GM12878 (cell line): ENCODE results near the gene GALP. TPM values are rescaled to one million over a fixed set of nuclear protein-coding genes. Genes with fewer than 3 reads are reported as not detected.

Experiments used
- ATAC-seq: fragments of 200-7000 bp; cut with Tn5 transposase; 3 replicates; pipeline ENCODE4 v1.9.1; 2020; ENCODE audit warnings: mild to moderate bottlenecking, moderate library complexity
- BruUV-seq: library from RNA; stranded (reverse); fragments of 400-500 nt; replicated peaks from 2 replicates; lab custom pipeline; 2021; lab: Mats Ljungman, UMichigan
- CTCF ChIA-PET: fragments of 300-600 bp; sonication (Branson Sonifier 250); formaldehyde crosslinking; extraction: SDS; loops from one replicate; lab custom pipeline; 2021; ENCODE audit warnings: inconsistent platforms; lab: Yijun Ruan, JAX
- POLR2A ChIA-PET: fragments of 350-600 bp; formaldehyde crosslinking; extraction: SDS; loops from one replicate; lab custom pipeline; 2021; ENCODE audit warnings: inconsistent platforms; lab: Charles Lee
- RAD21 ChIA-PET: fragments of 300-600 bp; sonication (Branson Sonifier 250); formaldehyde crosslinking; loops from one replicate; lab custom pipeline; 2023; ENCODE audit warnings: antibody characterized with exemption; ENCODE audit not compliant: unreplicated experiment; lab: Charles Lee
- SMC1A ChIA-PET: fragments of 300-600 bp; sonication (Branson Sonifier 250); formaldehyde crosslinking; loops from one replicate; lab custom pipeline; 2023; ENCODE audit not compliant: unreplicated experiment, uncharacterized antibody; lab: Charles Lee
- DNase-seq: peaks from one replicate; pipeline ENCODE4 v3.0.0-alpha.2; 2011; ENCODE audit warnings: low read depth, low spot score
- FAIRE-seq: peaks from 3 replicates; lab custom pipeline; 2011; peaks lifted over from hg19 to GRCh38; lab: Jason Lieb, UNC
- H2AFZ ChIP-seq: 2 replicates; pipeline ENCODE4 v1.6.0; 2011; ENCODE audit warnings: low read depth, low read length, control low read depth; ENCODE audit not compliant: control insufficient read depth
- H3K27ac ChIP-seq: 2 replicates; pipeline ENCODE4 v1.5.1; 2011; ENCODE audit warnings: control low read depth; ENCODE audit not compliant: control insufficient read depth, insufficient read depth
- H3K27me3 ChIP-seq, 2 experiments: replicated peaks in 1 of 2; 2 replicates each; pipeline versions ENCODE4 v1.6.0 to v1.6.1; 2011; ENCODE audit warnings: low read length in 1 of 2; ENCODE audit not compliant: control insufficient read depth in 2 of 2, insufficient read depth in 2 of 2
- H3K36me3 ChIP-seq, 2 experiments: 2 replicates each; pipeline ENCODE4 v1.5.1; 2011; ENCODE audit warnings: low read length in 1 of 2; ENCODE audit not compliant: control insufficient read depth in 2 of 2, insufficient read depth in 2 of 2
- H3K4me1 ChIP-seq: 2 replicates; pipeline ENCODE4 v1.6.1; 2011; ENCODE audit warnings: mild to moderate bottlenecking, low read length, moderate library complexity, mixed read lengths; ENCODE audit not compliant: control insufficient read depth, insufficient read depth
- H3K4me2 ChIP-seq: 2 replicates; pipeline ENCODE4 v1.6.0; 2011; ENCODE audit warnings: control low read depth; ENCODE audit not compliant: control insufficient read depth, insufficient read depth
- H3K4me3 ChIP-seq: fragments of 200-600 bp; sonication (generic); 2 replicates; pipeline ENCODE4 v1.5.1; 2016
- H3K79me2 ChIP-seq: 2 replicates; pipeline ENCODE4 v1.6.0; 2011; ENCODE audit warnings: low read length; ENCODE audit not compliant: control insufficient read depth, insufficient read depth
- H3K9ac ChIP-seq: 2 replicates; pipeline ENCODE4 v1.8.0; 2011; ENCODE audit warnings: low read length, control low read depth, mixed read lengths; ENCODE audit not compliant: control insufficient read depth, insufficient read depth
- H3K9me3 ChIP-seq: replicated peaks from 3 replicates; pipeline ENCODE4 v1.5.1; 2011; ENCODE audit warnings: mild to moderate bottlenecking, low read length; ENCODE audit not compliant: control insufficient read depth, insufficient read depth
- H4K20me1 ChIP-seq: 2 replicates; pipeline ENCODE4 v1.6.0; 2011; ENCODE audit not compliant: control insufficient read depth, insufficient read depth
- BCLAF1 ChIP-seq: fragments of 450-650 bp; IDR thresholded peaks from 2 replicates; pipeline ENCODE4 v1.6.1; 2017; ENCODE audit warnings: antibody characterized with exemption, mild to moderate bottlenecking, moderate library complexity
- CEBPZ ChIP-seq: fragments of 150-350 bp; IDR thresholded peaks from 2 replicates; pipeline ENCODE4 v1.6.1; 2016; ENCODE audit warnings: low read depth, low read length
- CHD2 ChIP-seq: IDR thresholded peaks from 2 replicates; pipeline ENCODE4 v1.6.1; 2011; ENCODE audit warnings: low read depth, low read length, improper control_type of control experiment, borderline replicate concordance
- CREM ChIP-seq: IDR thresholded peaks from 2 replicates; pipeline ENCODE4 v1.6.1; 2014; ENCODE audit warnings: antibody characterized with exemption, low read depth
- CUX1 ChIP-seq: IDR thresholded peaks from 2 replicates; pipeline ENCODE4 v1.6.1; 2012; ENCODE audit warnings: improper control_type of control experiment, low read depth, low read length; ENCODE audit not compliant: insufficient replicate concordance
- IKZF1 ChIP-seq: fragments of 450-650 bp; conservative IDR thresholded peaks from 2 replicates; pipeline ENCODE4 v1.6.1; 2017; ENCODE audit warnings: antibody characterized with exemption, mild to moderate bottlenecking
- IRF4 ChIP-seq: IDR thresholded peaks from 2 replicates; pipeline ENCODE4 v1.6.1; 2011; ENCODE audit warnings: low read depth, low read length
- KLF5 ChIP-seq: fragments of 450-650 bp; IDR thresholded peaks from 2 replicates; pipeline ENCODE4 v1.6.1; 2014; ENCODE audit warnings: mild to moderate bottlenecking; ENCODE audit not compliant: partially characterized antibody
- NR2C1 ChIP-seq: fragments of 450-650 bp; IDR thresholded peaks from 2 replicates; pipeline ENCODE4 v1.6.1; 2017; ENCODE audit warnings: antibody characterized with exemption, mild to moderate bottlenecking, moderate library complexity
- POLR2A ChIP-seq: IDR thresholded peaks from 2 replicates; pipeline ENCODE4 v1.6.1; 2011; ENCODE audit warnings: low read depth, mild to moderate bottlenecking, low read length
- SREBF1 ChIP-seq: IDR thresholded peaks from 2 replicates; pipeline ENCODE4 v1.6.1; 2012; ENCODE audit warnings: mild to moderate bottlenecking, low read length
- STAT1 ChIP-seq: fragments of 450-650 bp; conservative IDR thresholded peaks from 2 replicates; pipeline ENCODE4 v1.6.1; 2014; ENCODE audit warnings: antibody characterized with exemption, mild to moderate bottlenecking
- ZNF207 ChIP-seq: fragments of 450-650 bp; IDR thresholded peaks from 2 replicates; pipeline ENCODE4 v1.6.1; 2014; ENCODE audit warnings: antibody characterized with exemption, mild to moderate bottlenecking, borderline replicate concordance
- WGBS: methylation state at CpG from one replicate; pipeline ENCODE4 v1.1.6; 2016; ENCODE audit warnings: low lambda C conversion rate; ENCODE audit not compliant: insufficient replicate concordance, insufficient coverage; ENCODE audit errors: missing lambda C conversion rate; 5-methylcytosine and 5-hydroxymethylcytosine counted together
- in situ Hi-C: fragments of 300-500 bp; cut with MboI; formaldehyde crosslinking; loops from 9 replicates; pipeline ENCODE4 v1.14.3; 2018; ENCODE audit warnings: mixed read lengths
- intact Hi-C: fragments of 100-400 bp; cut with micrococcal nuclease; formaldehyde crosslinking; loops from one replicate; pipeline ENCODE4 v1.14.2; 2022; ENCODE audit not compliant: unreplicated experiment
- polyA plus RNA-seq, 11 experiments: library from polyadenylated mRNA; depleted of rRNA in 4 of 11; unstranded in 6 of 11; stranded (reverse) in 5 of 11; fragments of >200 nt; fragmentation: Nextera tagmentation in 4 of 11; fragmentation: Illumina TruSeq in 1 of 11; extraction: Ambion mirVana in 4 of 11; extraction: Trizol in 1 of 11; gene quantifications; 1 replicate in 1 of 11; 2 replicates in 10 of 11; pipeline versions ENCODE4 v1.2.1 to v1.2.3, GENCODE V29; 2011 to 2016; ENCODE audit warnings: inconsistent platforms in 2 of 11, missing spikeins in 2 of 11, low read depth in 1 of 11
- total RNA-seq, 4 experiments: library from RNA; depleted of rRNA in 3 of 4; stranded (reverse); fragments of >200 nt in 3 of 4; fragmentation: Illumina TruSeq in 1 of 4; extraction: Trizol in 1 of 4; gene quantifications; 2 replicates each; pipeline versions ENCODE4 v1.2.1 to v1.2.3, GENCODE V29; 2013 to 2021

The GALP gene
- total and polyA plus RNA-seq, 10 of the 15 experiments (the other 5 are each of a cell fraction or from before 2014, with no cell fraction given): not detected

- peaks cover 19% of the 10 kb centered on the region for H3K4me1 ChIP-seq
- ATAC-seq (no peak), FAIRE-seq (no peak), DNase-seq (no peak)
- H3K36me3 ChIP-seq: peaks cover 0 to 3% of the 10 kb centered on the region in 2 experiments; a peak in 2 of 4 replicates
- peaks cover 10% of the 10 kb centered on the region for H3K79me2 ChIP-seq
- BruUV-seq: no TSS peak
- intact Hi-C loops: no loop called here
- H3K27ac ChIP-seq: no peak overlapping the region
- H3K4me2 ChIP-seq: no peak overlapping the region
- H2AFZ ChIP-seq: no peak overlapping the region
- 77% methylated on average over 6 of the region's 6 CpGs for WGBS
- ChIA-PET SMC1A (no interaction called here), RAD21 (no interaction called here), CTCF (interaction anchor here (1.7 to 2.0 kb wide), 2 partner anchors 9 to 57 kb away, joined by 4 to 5 read pairs; no protein-coding TSS in a partner anchor), POLR2A (no interaction called here)
- in situ Hi-C loops: loop anchor here (25.0 kb wide), 1 partner anchor 1675 kb away; the partner anchor contains the start of gene ZNF552
- no peaks in the 10 kb centered on the region for H4K20me1 ChIP-seq
- no peaks in the 10 kb centered on the region for H3K27me3 ChIP-seq
- no peaks in the 10 kb centered on the region for H3K9me3 ChIP-seq
- H3K4me3 ChIP-seq: no peak overlapping the region
- H3K9ac ChIP-seq: no peak overlapping the region
- no peak for TF ChIP-seq CREM
- no peak for TF ChIP-seq KLF5
- no peak for TF ChIP-seq CUX1
- no peak for TF ChIP-seq POLR2A
- no peak for TF ChIP-seq BCLAF1
- no peak for TF ChIP-seq CHD2
- TF ChIP-seq NR2C1: no peak
- TF ChIP-seq IKZF1: no peak
- no peak for TF ChIP-seq STAT1
- no peak for TF ChIP-seq CEBPZ
- no peak for TF ChIP-seq SREBF1
- TF ChIP-seq IRF4: no peak
- TF ChIP-seq ZNF207: no peak
Measured at GRCh38 chr19:56137405-56137804, 38.4 kb upstream of the GALP start.
